B cell (primary cell): Measurements from ENCODE around the gene TRA2A. TPM values are rescaled to one million over a fixed set of nuclear protein-coding genes. Genes with fewer than 3 reads are reported as not detected.

ENCODE experiments used
- ATAC-seq: fragments of 200-7000 bp; cut with Tn5 transposase; one replicate; pipeline ENCODE4 v1.10.0; 2021; ENCODE audit warnings: low read depth, mild to moderate bottlenecking, moderate number of reproducible peaks, moderate library complexity
- CTCF ChIA-PET: fragments of 350-600 bp; sonication (Branson Sonifier 250); formaldehyde crosslinking; loops from one replicate; lab custom pipeline; 2021; ENCODE audit warnings: antibody characterized with exemption, inconsistent platforms; lab: Charles Lee
- POLR2A ChIA-PET: fragments of 350-600 bp; sonication (Branson Sonifier 250); formaldehyde crosslinking; loops from one replicate; lab custom pipeline; 2021; ENCODE audit warnings: antibody characterized with exemption; lab: Charles Lee
- DNase-seq: peaks from one replicate; pipeline ENCODE4 v3.0.0; 2013
- H2AFZ ChIP-seq: 2 replicates; pipeline ENCODE4 v1.6.1; 2012; ENCODE audit warnings: mild to moderate bottlenecking, low read depth, low read length; ENCODE audit not compliant: insufficient read depth, poor library complexity, severe bottlenecking
- H3K27ac ChIP-seq, 2 donors: 1 replicate in 1 of 2; 2 replicates in 1 of 2; pipeline ENCODE4 v1.5.1; 2012 to 2013; ENCODE audit warnings: low read length in 2 of 2, mild to moderate bottlenecking in 2 of 2, moderate library complexity in 1 of 2
- H3K27me3 ChIP-seq, 4 experiments: fragments of 200-600 bp in 1 of 4; sonication (generic) in 1 of 4; replicated peaks in 1 of 4; 1 replicate in 2 of 4; 2 replicates in 2 of 4; pipeline versions ENCODE4 v1.6.1 to v1.7.0; 2013 to 2016; ENCODE audit warnings: low read length in 3 of 4, mild to moderate bottlenecking in 2 of 4, mixed read lengths in 1 of 4, moderate library complexity in 1 of 4; ENCODE audit not compliant: insufficient read depth in 4 of 4, control insufficient read depth in 3 of 4; ENCODE audit errors: control extremely low read depth in 1 of 4
- H3K36me3 ChIP-seq, 2 experiments: replicated peaks in 1 of 2; 1 replicate in 1 of 2; 2 replicates in 1 of 2; pipeline versions ENCODE4 v1.6.1 to v1.7.1; 2013; ENCODE audit warnings: low read length in 1 of 2; ENCODE audit not compliant: insufficient read depth in 2 of 2, control insufficient read depth in 1 of 2; ENCODE audit errors: control extremely low read depth in 1 of 2, extremely low read depth in 1 of 2
- H3K4me1 ChIP-seq, 2 donors: fragments of 200-600 bp in 1 of 2; sonication (generic) in 1 of 2; 1 replicate in 1 of 2; 2 replicates in 1 of 2; pipeline versions ENCODE4 v1.5.1 to v1.6.1; 2013 to 2017; ENCODE audit warnings: low read length in 2 of 2; ENCODE audit not compliant: control insufficient read depth in 2 of 2, insufficient read depth in 2 of 2
- H3K4me2 ChIP-seq: replicated peaks from 2 replicates; pipeline ENCODE3; 2012; ENCODE audit warnings: mild to moderate bottlenecking, low read depth, low read length; ENCODE audit not compliant: poor library complexity, severe bottlenecking
- H3K4me3 ChIP-seq, 5 experiments: fragments of 200-600 bp in 1 of 5; sonication (generic) in 1 of 5; 1 replicate in 3 of 5; 2 replicates in 2 of 5; pipeline versions ENCODE4 v1.5.1 to v1.7.0; 2011 to 2016; ENCODE audit warnings: low read length in 4 of 5, mild to moderate bottlenecking in 4 of 5, low read depth in 2 of 5, control low read depth in 1 of 5, moderate library complexity in 1 of 5; ENCODE audit not compliant: insufficient read depth in 1 of 5; ENCODE audit errors: control extremely low read depth in 1 of 5, extremely low read depth in 1 of 5
- H3K79me2 ChIP-seq: fragments of 200-600 bp; sonication (generic); one replicate; pipeline ENCODE4 v1.6.0; 2016; ENCODE audit warnings: low read length; ENCODE audit not compliant: control insufficient read depth, insufficient read depth
- H3K9ac ChIP-seq: fragments of 200-600 bp; sonication (generic); 2 replicates; pipeline ENCODE4 v1.6.1; 2017; ENCODE audit warnings: mild to moderate bottlenecking, low read length, moderate library complexity
- H3K9me3 ChIP-seq, 3 donors: one replicate each; pipeline versions ENCODE4 v1.6.1 to v1.7.1; 2013; ENCODE audit warnings: low read length in 2 of 3; ENCODE audit not compliant: control insufficient read depth in 2 of 3, insufficient read depth in 1 of 3; ENCODE audit errors: control extremely low read depth in 1 of 3
- H4K20me1 ChIP-seq: 2 replicates; pipeline ENCODE4 v1.6.0; 2012; ENCODE audit warnings: mild to moderate bottlenecking, low read length; ENCODE audit not compliant: insufficient read depth, control insufficient read depth, poor library complexity, severe bottlenecking
- H3K27ac Mint-ChIP-seq: one replicate; pipeline ENCODE4 v1.8.0; 2021; ENCODE audit warnings: mixed read lengths
- H3K27me3 Mint-ChIP-seq: one replicate; pipeline ENCODE4 v1.8.0; 2021; ENCODE audit warnings: mixed read lengths
- H3K4me1 Mint-ChIP-seq: one replicate; pipeline ENCODE4 v1.8.0; 2021; ENCODE audit warnings: mixed read lengths
- H3K4me3 Mint-ChIP-seq: one replicate; pipeline ENCODE4 v1.8.0; 2021; ENCODE audit warnings: mixed read lengths
- H3K9me3 Mint-ChIP-seq: one replicate; pipeline ENCODE4 v1.8.0; 2022; ENCODE audit warnings: mixed read lengths; ENCODE audit not compliant: insufficient read depth
- CTCF ChIP-seq: fragments of 200-600 bp; IDR thresholded peaks from one replicate; pipeline ENCODE4 v1.8.0; 2022; ENCODE audit warnings: antibody characterized with exemption, mild to moderate bottlenecking
- EZH2 ChIP-seq: IDR thresholded peaks from 2 replicates; pipeline ENCODE4 v1.6.1; 2012; ENCODE audit warnings: borderline replicate concordance, low read depth, mild to moderate bottlenecking, moderate library complexity, low read length; ENCODE audit not compliant: insufficient read depth, poor library complexity, severe bottlenecking
- WGBS: methylation state at CpG from one replicate; pipeline ENCODE4 v1.1.5; 2013; ENCODE audit warnings: missing lambda C conversion rate; ENCODE audit not compliant: insufficient coverage; 5-methylcytosine and 5-hydroxymethylcytosine counted together
- intact Hi-C: fragments of 100-400 bp; cut with micrococcal nuclease; formaldehyde crosslinking; loops from one replicate; pipeline ENCODE4 v1.10.0; 2022
- polyA plus RNA-seq: library from polyadenylated mRNA; depleted of rRNA; stranded (reverse); fragments of >200 nt; gene quantifications from 2 replicates; pipeline ENCODE4 v1.2.3, GENCODE V29; 2012
- total RNA-seq, 2 donors: library from RNA; stranded (reverse); fragments of 120-200 nt in 1 of 2; gene quantifications; 1 replicate in 1 of 2; 2 replicates in 1 of 2; pipeline versions ENCODE4 v1.2.3 to v1.2.4, GENCODE V29; 2013 to 2022

The TRA2A gene
- total and polyA plus RNA-seq, 2 donors (not counting 1 experiment from before 2014, with no cell fraction given), result 107 to 173 TPM

DNA sequence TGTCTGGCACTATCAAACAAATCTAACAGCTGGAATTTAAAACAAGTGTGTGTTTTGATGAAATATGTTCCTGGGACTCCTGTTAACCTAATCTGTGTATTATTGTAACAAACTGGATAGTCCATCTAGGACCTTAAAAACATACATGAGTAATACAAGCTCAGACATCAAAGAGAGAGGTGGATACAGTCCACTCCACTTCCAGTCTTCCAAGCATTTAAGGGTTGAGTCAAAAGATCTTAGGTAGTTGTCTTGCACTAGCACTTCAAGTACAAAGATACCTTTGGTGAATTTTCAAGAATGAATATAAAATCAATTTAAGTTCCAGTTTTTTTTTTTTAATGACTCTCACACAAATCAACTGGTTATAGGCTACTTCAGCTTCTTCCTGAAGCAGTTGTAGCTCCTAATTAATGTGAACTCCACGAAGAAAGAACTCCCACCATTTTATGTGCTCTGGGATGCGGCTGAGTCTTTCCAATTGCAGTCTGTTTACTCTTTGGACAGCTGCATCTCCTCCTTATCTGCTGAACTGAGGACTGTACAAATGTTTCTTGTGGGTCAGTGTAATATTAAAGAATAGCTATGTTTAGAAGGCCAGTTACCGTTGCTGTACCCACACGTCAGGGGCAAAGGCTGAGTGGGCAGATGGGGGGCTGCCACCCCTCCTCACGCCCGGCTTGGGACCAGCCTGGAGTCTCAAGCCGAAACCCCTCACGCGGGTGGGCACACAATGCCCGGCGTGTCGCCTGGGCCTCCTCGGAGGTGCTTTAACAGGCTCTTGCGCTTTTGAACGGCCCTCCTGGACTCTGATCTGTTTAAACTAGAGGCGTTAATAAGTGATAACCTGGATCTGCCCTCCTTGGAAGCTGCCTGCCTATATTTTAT is 58.6 kb downstream of the TRA2A start:
- DNase-seq (peak; percentile 54), ATAC-seq (no peak)
- intact Hi-C loops, result loop anchor here (5.0 kb wide), 1 partner anchor 176 kb away; the partner anchor contains the start of gene MALSU1
- Histone ChIP-seq H3K4me3 (peak overlapping the region in 4 of 5 experiments; percentile 36 to 81 (median 38)), H3K36me3 (no peaks in the 10 kb centered on the region), H3K9me3 (peaks cover 0 to 40% (median 9%) of the 10 kb centered on the region in 3 donors), H3K9ac (no peak overlapping the region), H3K27me3 (peaks cover 0 to 82% (median 77%) of the 10 kb centered on the region in 4 experiments), H2AFZ (peak overlapping the region; percentile 20), H3K79me2 (no peaks in the 10 kb centered on the region), H3K4me1 (peaks cover 51 to 61% of the 10 kb centered on the region in 2 donors), H3K4me2 (peak overlapping the region; percentile 69), H3K27ac (no peak overlapping the region), H4K20me1 (peaks cover 22% of the 10 kb centered on the region)
- Mint-ChIP-seq H3K27ac (peak overlapping the region; percentile 86), H3K4me1 (peaks cover 35% of the 10 kb centered on the region), H3K27me3 (peaks cover 56% of the 10 kb centered on the region), H3K4me3 (peak overlapping the region; percentile 81), H3K9me3 (no peaks in the 10 kb centered on the region)
- ChIA-PET POLR2A (interaction anchor here (1.2 kb wide), 1 partner anchor 101 kb away, joined by 4 read pairs; no protein-coding TSS in a partner anchor), CTCF (interaction anchor here (0.7 to 1.4 kb wide), 8 partner anchors 12 to 209 kb away, joined by 3 to 7 read pairs (median 4); no protein-coding TSS in a partner anchor)
- 2% methylated on average over 13 of the region's 16 CpGs for WGBS
- TF ChIP-seq CTCF, result no peak
- no peak for TF ChIP-seq EZH2

DNA sequence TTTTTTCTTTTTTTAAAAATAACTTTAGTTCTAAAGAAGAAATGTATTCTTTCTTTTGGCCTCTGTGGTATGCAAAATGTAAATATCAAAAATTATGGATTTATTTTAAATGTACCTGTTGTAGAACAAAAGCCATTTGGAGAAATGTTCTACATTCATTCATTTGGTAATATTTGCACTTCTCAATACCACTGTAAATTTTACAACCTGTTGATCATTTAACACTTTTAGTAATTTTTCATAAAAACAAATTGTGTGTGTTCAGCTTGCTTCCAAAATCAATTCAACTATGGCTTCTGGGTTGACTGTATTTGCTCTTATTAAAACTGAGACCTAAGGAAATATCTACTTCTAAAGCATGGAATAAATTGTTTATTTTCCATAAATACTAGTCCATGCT is 59.2 kb downstream of the TRA2A start:
- peaks cover 22% of the 10 kb centered on the region for H4K20me1 ChIP-seq
- no peak for DNase-seq
- H3K4me2 ChIP-seq, result no peak overlapping the region
- H3K27ac Mint-ChIP-seq, result no peak overlapping the region
- H3K36me3 ChIP-seq, result no peaks in the 10 kb centered on the region
- H3K79me2 ChIP-seq, result no peaks in the 10 kb centered on the region
- no peaks in the 10 kb centered on the region for H3K9me3 Mint-ChIP-seq
- no peak for ATAC-seq
- H3K27me3 ChIP-seq, result peaks cover 0 to 82% (median 78%) of the 10 kb centered on the region in 4 experiments
- CTCF ChIA-PET, result interaction anchor here (0.7 to 1.4 kb wide), 8 partner anchors 11 to 209 kb away, joined by 3 to 7 read pairs (median 4); no protein-coding TSS in a partner anchor
- H3K9ac ChIP-seq, result no peak overlapping the region
- no peak for TF ChIP-seq EZH2
- no peak for TF ChIP-seq CTCF
- POLR2A ChIA-PET, result interaction anchor here (1.2 kb wide), 1 partner anchor 101 kb away, joined by 4 read pairs; no protein-coding TSS in a partner anchor
- peaks cover 57 to 68% of the 10 kb centered on the region in 2 donors for H3K4me1 ChIP-seq
- H3K27ac ChIP-seq, result no peak overlapping the region
- H3K27me3 Mint-ChIP-seq, result peaks cover 61% of the 10 kb centered on the region
- peaks cover 40% of the 10 kb centered on the region for H3K4me1 Mint-ChIP-seq
- intact Hi-C loops, result loop anchor here (5.0 kb wide), 1 partner anchor 175 kb away; the partner anchor contains the start of gene MALSU1
- no peak overlapping the region for H3K4me3 Mint-ChIP-seq
- peaks cover 0 to 46% (median 9%) of the 10 kb centered on the region in 3 donors for H3K9me3 ChIP-seq
- H3K4me3 ChIP-seq, result peak overlapping the region in 1 of 5 experiments; percentile 67
- H2AFZ ChIP-seq, result no peak overlapping the region
